ENCODE measurements around the gene P2RY2. TPM values are rescaled to one million over a fixed set of nuclear protein-coding genes. Genes with fewer than 3 reads are reported as not detected.

The P2RY2 gene
- total and polyA plus RNA-seq, 2 donors (not counting 1 experiment from before 2014, with no cell fraction given), result 0.12 to 0.37 TPM

DNA sequence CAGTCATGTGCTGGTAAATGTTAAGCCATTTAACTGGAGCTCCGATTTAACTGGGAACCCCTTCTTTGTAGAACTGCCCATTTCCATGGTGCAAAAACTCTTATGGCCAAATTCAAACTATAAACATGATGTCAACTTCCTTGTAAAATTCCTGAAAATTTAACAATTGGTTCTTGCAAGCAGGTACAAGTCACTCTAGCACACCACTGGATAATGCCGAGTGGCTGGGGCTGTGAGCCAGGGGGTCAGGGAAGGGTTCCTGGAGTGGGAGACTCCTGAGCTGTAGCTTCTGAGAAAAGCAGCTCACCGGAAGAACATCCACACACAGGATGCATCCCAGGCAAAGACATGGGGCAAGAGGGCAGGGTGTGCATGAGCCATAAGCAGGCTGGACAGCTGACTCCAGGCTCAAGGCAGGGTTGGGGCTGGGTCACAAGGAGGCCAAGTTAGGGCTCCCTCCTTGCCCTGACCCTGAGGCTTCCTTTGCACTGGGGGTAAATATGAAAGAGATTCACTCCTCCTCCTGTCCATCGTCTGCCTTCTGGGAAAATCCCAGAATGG is 18.2 kb downstream of the P2RY2 start:
- Histone ChIP-seq H3K4me1 (ENCODE audit: control insufficient read depth in 2 of 2, insufficient read depth in 2 of 2, low read length in 2 of 2) (no peaks in the 10 kb centered on the region), H3K4me3 (ENCODE audit: control extremely low read depth in 1 of 5, extremely low read depth in 1 of 5, insufficient read depth in 1 of 5, low read depth in 2 of 5, low read length in 4 of 5) (no peak overlapping the region), H3K79me2 (ENCODE audit: control insufficient read depth, insufficient read depth, low read length) (no peaks in the 10 kb centered on the region), H3K4me2 (replicated peaks; ENCODE audit: low read depth, low read length, poor library complexity, severe bottlenecking) (no peak overlapping the region), H3K9ac (ENCODE audit: low read length) (no peak overlapping the region), H3K36me3 (replicated peaks in 1 of 2; ENCODE audit: control extremely low read depth in 1 of 2, control insufficient read depth in 1 of 2, extremely low read depth in 1 of 2, insufficient read depth in 2 of 2, low read length in 1 of 2) (no peaks in the 10 kb centered on the region), H3K9me3 (ENCODE audit: control extremely low read depth in 1 of 3, control insufficient read depth in 2 of 3, insufficient read depth in 1 of 3, low read length in 2 of 3) (no peaks in the 10 kb centered on the region), H2AFZ (ENCODE audit: insufficient read depth, low read depth, low read length, poor library complexity, severe bottlenecking) (no peak overlapping the region), H3K27ac (ENCODE audit: low read length in 2 of 2) (no peak overlapping the region), H4K20me1 (ENCODE audit: control insufficient read depth, insufficient read depth, low read length, poor library complexity, severe bottlenecking) (no peaks in the 10 kb centered on the region), H3K27me3 (replicated peaks in 1 of 4; ENCODE audit: control extremely low read depth in 1 of 4, control insufficient read depth in 3 of 4, insufficient read depth in 4 of 4, low read length in 3 of 4) (no peaks in the 10 kb centered on the region)
- DNase-seq (no peak), ATAC-seq (ENCODE audit: low read depth) (no peak)
- H3K9me3 Mint-ChIP-seq (ENCODE audit: insufficient read depth), result no peaks in the 10 kb centered on the region
- no peak overlapping the region for H3K4me3 Mint-ChIP-seq
- ChIA-PET POLR2A (interaction anchor here (0.6 kb wide), 1 partner anchor 9 kb away, joined by 3 read pairs; no protein-coding TSS in a partner anchor), CTCF (interaction anchor here (1.0 to 14.1 kb wide), 14 partner anchors 19 to 408 kb away, joined by 3 to 281 read pairs (median 5); no protein-coding TSS in a partner anchor)
- TF ChIP-seq, protein P1, sequence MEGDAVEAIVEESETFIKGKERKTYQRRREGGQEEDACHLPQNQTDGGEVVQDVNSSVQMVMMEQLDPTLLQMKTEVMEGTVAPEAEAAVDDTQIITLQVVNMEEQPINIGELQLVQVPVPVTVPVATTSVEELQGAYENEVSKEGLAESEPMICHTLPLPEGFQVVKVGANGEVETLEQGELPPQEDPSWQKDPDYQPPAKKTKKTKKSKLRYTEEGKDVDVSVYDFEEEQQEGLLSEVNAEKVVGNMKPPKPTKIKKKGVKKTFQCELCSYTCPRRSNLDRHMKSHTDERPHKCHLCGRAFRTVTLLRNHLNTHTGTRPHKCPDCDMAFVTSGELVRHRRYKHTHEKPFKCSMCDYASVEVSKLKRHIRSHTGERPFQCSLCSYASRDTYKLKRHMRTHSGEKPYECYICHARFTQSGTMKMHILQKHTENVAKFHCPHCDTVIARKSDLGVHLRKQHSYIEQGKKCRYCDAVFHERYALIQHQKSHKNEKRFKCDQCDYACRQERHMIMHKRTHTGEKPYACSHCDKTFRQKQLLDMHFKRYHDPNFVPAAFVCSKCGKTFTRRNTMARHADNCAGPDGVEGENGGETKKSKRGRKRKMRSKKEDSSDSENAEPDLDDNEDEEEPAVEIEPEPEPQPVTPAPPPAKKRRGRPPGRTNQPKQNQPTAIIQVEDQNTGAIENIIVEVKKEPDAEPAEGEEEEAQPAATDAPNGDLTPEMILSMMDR (IDR thresholded peaks at IDR 0.05), result no peak
- no peak for TF ChIP-seq EZH2 (IDR thresholded peaks at IDR 0.05; ENCODE audit: borderline replicate concordance, insufficient read depth, low read depth, low read length, poor library complexity, severe bottlenecking)
- no peaks in the 10 kb centered on the region for H3K4me1 Mint-ChIP-seq
- H3K27me3 Mint-ChIP-seq, result no peaks in the 10 kb centered on the region
- no peak overlapping the region for H3K27ac Mint-ChIP-seq
- 83% methylated on average over 1 of the region's 4 CpGs for WGBS (ENCODE audit: insufficient coverage)
- intact Hi-C loops (cut with micrococcal nuclease), result no loop called here

DNA sequence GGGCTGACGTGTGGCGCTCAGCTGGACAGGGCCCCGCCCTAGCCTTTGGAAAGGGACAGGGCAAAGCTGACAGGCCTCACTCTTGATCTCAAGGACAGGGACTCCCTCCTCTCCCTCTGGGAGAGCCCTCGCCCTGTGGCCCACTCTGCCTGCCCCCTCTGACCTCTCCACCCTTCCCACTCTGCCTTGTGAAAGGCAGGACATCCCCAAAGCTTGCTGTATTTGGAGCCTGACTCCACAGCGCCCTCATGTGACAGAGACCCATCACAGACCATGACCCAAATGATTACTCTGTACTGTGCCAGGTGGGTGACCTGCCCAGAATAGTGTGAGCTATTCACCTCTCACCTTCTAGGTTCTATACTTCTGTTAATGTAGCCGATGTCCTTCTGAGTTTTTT is 18.8 kb downstream of the P2RY2 start:
- Mint-ChIP-seq H3K27ac (no peak overlapping the region), H3K4me3 (no peak overlapping the region), H3K4me1 (no peaks in the 10 kb centered on the region), H3K9me3 (ENCODE audit: insufficient read depth) (no peaks in the 10 kb centered on the region), H3K27me3 (no peaks in the 10 kb centered on the region)
- no peak overlapping the region for H2AFZ ChIP-seq (ENCODE audit: insufficient read depth, low read depth, low read length, poor library complexity, severe bottlenecking)
- no peak overlapping the region for H3K27ac ChIP-seq (ENCODE audit: low read length in 2 of 2)
- ATAC-seq (ENCODE audit: low read depth), result peak; percentile 54
- ChIA-PET POLR2A (interaction anchor here (0.6 kb wide), 2 partner anchors 8 to 322 kb away, joined by 3 to 6 read pairs; no protein-coding TSS in a partner anchor), CTCF (interaction anchor here (0.5 to 14.1 kb wide), 17 partner anchors 9 to 465 kb away, joined by 3 to 281 read pairs (median 4); no protein-coding TSS in a partner anchor)
- no peaks in the 10 kb centered on the region for H4K20me1 ChIP-seq (ENCODE audit: control insufficient read depth, insufficient read depth, low read length, poor library complexity, severe bottlenecking)
- DNase-seq, result peak; percentile 50
- H3K79me2 ChIP-seq (ENCODE audit: control insufficient read depth, insufficient read depth, low read length), result no peaks in the 10 kb centered on the region
- H3K4me2 ChIP-seq (replicated peaks; ENCODE audit: low read depth, low read length, poor library complexity, severe bottlenecking), result no peak overlapping the region
- WGBS (ENCODE audit: insufficient coverage), result 60% methylated on average over 6 of the region's 6 CpGs
- intact Hi-C loops (cut with micrococcal nuclease), result loop anchor here (1.0 kb wide), 1 partner anchor 52 kb away; no protein-coding TSS in a partner anchor
- H3K4me3 ChIP-seq (ENCODE audit: control extremely low read depth in 1 of 5, extremely low read depth in 1 of 5, insufficient read depth in 1 of 5, low read depth in 2 of 5, low read length in 4 of 5), result no peak overlapping the region
- no peaks in the 10 kb centered on the region for H3K27me3 ChIP-seq (replicated peaks in 1 of 4; ENCODE audit: control extremely low read depth in 1 of 4, control insufficient read depth in 3 of 4, insufficient read depth in 4 of 4, low read length in 3 of 4)
- no peak for TF ChIP-seq EZH2 (IDR thresholded peaks at IDR 0.05; ENCODE audit: borderline replicate concordance, insufficient read depth, low read depth, low read length, poor library complexity, severe bottlenecking)
- TF ChIP-seq, protein P1 (IDR thresholded peaks at IDR 0.05), result peak; percentile 51
- H3K9ac ChIP-seq (ENCODE audit: low read length), result no peak overlapping the region
- H3K36me3 ChIP-seq (replicated peaks in 1 of 2; ENCODE audit: control extremely low read depth in 1 of 2, control insufficient read depth in 1 of 2, extremely low read depth in 1 of 2, insufficient read depth in 2 of 2, low read length in 1 of 2), result no peaks in the 10 kb centered on the region
- H3K4me1 ChIP-seq (ENCODE audit: control insufficient read depth in 2 of 2, insufficient read depth in 2 of 2, low read length in 2 of 2), result no peaks in the 10 kb centered on the region
- no peaks in the 10 kb centered on the region for H3K9me3 ChIP-seq (ENCODE audit: control extremely low read depth in 1 of 3, control insufficient read depth in 2 of 3, insufficient read depth in 1 of 3, low read length in 2 of 3)

Measured in B cell (primary cell).